GM23338 (cell line): ENCODE measurements around the gene KRTDAP.

Source experiments
- CREB1 ChIP-seq: fragments of 250-450 bp; sonication (Bioruptor Pico); IDR thresholded peaks from 2 replicates; pipeline ENCODE4 v1.5.0; 2020; ENCODE audit warnings: low read depth, mild to moderate bottlenecking, moderate library complexity
- CTCF ChIP-seq, 2 experiments: fragments of 200-600 bp in 1 of 2; sonication (generic) in 1 of 2; conservative IDR thresholded peaks; 2 replicates each; pipeline versions ENCODE4 v1.5.1 to v1.6.1; 2016 to 2017; ENCODE audit warnings: antibody characterized with exemption in 2 of 2, low read depth in 2 of 2, mild to moderate bottlenecking in 2 of 2, moderate library complexity in 1 of 2
- ETS1 ChIP-seq: IDR thresholded peaks from 2 replicates; pipeline ENCODE4 v1.6.1; 2016; ENCODE audit warnings: antibody characterized with exemption
- EZH2 ChIP-seq: fragments of 200-600 bp; sonication (generic); IDR thresholded peaks from one replicate; pipeline ENCODE4 v1.8.0; 2017; ENCODE audit warnings: antibody characterized with exemption, mild to moderate bottlenecking, low read depth; ENCODE audit not compliant: unreplicated experiment
- EZH2phosphoT487 ChIP-seq: fragments of 200-600 bp; sonication (generic); IDR thresholded peaks from one replicate; pipeline ENCODE4 v1.8.1; 2018; ENCODE audit warnings: antibody characterized with exemption; ENCODE audit not compliant: unreplicated experiment
- JUNB ChIP-seq: IDR thresholded peaks from one replicate; pipeline ENCODE4 v1.6.1; 2016; ENCODE audit warnings: antibody characterized with exemption; ENCODE audit not compliant: unreplicated experiment
- NANOG ChIP-seq: IDR thresholded peaks from 2 replicates; pipeline ENCODE4 v1.6.1; 2016; ENCODE audit warnings: antibody characterized with exemption, borderline replicate concordance
- POLR2AphosphoS5 ChIP-seq: IDR thresholded peaks from 2 replicates; pipeline ENCODE4 v1.6.1; 2016; ENCODE audit warnings: antibody characterized with exemption, low read depth
- REST ChIP-seq: IDR thresholded peaks from one replicate; pipeline ENCODE4 v1.6.1; 2018; ENCODE audit warnings: antibody characterized with exemption; ENCODE audit not compliant: unreplicated experiment
- STAT1 ChIP-seq: IDR thresholded peaks from one replicate; pipeline ENCODE4 v1.6.1; 2016; ENCODE audit warnings: antibody characterized with exemption; ENCODE audit not compliant: unreplicated experiment
- ZNF114 ChIP-seq: fragments of 250-450 bp; sonication (Bioruptor Pico); IDR thresholded peaks from 2 replicates; pipeline ENCODE4 v1.5.0; 2020; ENCODE audit warnings: mild to moderate bottlenecking, moderate library complexity
- ZNF331 ChIP-seq: fragments of 250-450 bp; sonication (Bioruptor Pico); IDR thresholded peaks from 2 replicates; pipeline ENCODE4 v1.5.0; 2020; ENCODE audit warnings: low read depth, mild to moderate bottlenecking, moderate library complexity
- TF ChIP-seq, protein P1 (sequence below): fragments of 250-450 bp; sonication (Bioruptor Pico); IDR thresholded peaks from 2 replicates; pipeline ENCODE4 v1.5.0; 2020; ENCODE audit warnings: mild to moderate bottlenecking, moderate library complexity

- TF ChIP-seq CTCF (conservative IDR thresholded peaks at IDR 0.05; ENCODE audit: low read depth in 2 of 2): no peak
- TF ChIP-seq EZH2: no peak
- TF ChIP-seq CREB1 (CRISPR knock-in tag): no peak
- TF ChIP-seq POLR2AphosphoS5: no peak
- TF ChIP-seq EZH2phosphoT487: no peak
- no peak for TF ChIP-seq STAT1
- no peak for TF ChIP-seq REST
- TF ChIP-seq NANOG: no peak
- TF ChIP-seq ZNF331: no peak
- no peak for TF ChIP-seq ETS1
- TF ChIP-seq, protein P1, sequence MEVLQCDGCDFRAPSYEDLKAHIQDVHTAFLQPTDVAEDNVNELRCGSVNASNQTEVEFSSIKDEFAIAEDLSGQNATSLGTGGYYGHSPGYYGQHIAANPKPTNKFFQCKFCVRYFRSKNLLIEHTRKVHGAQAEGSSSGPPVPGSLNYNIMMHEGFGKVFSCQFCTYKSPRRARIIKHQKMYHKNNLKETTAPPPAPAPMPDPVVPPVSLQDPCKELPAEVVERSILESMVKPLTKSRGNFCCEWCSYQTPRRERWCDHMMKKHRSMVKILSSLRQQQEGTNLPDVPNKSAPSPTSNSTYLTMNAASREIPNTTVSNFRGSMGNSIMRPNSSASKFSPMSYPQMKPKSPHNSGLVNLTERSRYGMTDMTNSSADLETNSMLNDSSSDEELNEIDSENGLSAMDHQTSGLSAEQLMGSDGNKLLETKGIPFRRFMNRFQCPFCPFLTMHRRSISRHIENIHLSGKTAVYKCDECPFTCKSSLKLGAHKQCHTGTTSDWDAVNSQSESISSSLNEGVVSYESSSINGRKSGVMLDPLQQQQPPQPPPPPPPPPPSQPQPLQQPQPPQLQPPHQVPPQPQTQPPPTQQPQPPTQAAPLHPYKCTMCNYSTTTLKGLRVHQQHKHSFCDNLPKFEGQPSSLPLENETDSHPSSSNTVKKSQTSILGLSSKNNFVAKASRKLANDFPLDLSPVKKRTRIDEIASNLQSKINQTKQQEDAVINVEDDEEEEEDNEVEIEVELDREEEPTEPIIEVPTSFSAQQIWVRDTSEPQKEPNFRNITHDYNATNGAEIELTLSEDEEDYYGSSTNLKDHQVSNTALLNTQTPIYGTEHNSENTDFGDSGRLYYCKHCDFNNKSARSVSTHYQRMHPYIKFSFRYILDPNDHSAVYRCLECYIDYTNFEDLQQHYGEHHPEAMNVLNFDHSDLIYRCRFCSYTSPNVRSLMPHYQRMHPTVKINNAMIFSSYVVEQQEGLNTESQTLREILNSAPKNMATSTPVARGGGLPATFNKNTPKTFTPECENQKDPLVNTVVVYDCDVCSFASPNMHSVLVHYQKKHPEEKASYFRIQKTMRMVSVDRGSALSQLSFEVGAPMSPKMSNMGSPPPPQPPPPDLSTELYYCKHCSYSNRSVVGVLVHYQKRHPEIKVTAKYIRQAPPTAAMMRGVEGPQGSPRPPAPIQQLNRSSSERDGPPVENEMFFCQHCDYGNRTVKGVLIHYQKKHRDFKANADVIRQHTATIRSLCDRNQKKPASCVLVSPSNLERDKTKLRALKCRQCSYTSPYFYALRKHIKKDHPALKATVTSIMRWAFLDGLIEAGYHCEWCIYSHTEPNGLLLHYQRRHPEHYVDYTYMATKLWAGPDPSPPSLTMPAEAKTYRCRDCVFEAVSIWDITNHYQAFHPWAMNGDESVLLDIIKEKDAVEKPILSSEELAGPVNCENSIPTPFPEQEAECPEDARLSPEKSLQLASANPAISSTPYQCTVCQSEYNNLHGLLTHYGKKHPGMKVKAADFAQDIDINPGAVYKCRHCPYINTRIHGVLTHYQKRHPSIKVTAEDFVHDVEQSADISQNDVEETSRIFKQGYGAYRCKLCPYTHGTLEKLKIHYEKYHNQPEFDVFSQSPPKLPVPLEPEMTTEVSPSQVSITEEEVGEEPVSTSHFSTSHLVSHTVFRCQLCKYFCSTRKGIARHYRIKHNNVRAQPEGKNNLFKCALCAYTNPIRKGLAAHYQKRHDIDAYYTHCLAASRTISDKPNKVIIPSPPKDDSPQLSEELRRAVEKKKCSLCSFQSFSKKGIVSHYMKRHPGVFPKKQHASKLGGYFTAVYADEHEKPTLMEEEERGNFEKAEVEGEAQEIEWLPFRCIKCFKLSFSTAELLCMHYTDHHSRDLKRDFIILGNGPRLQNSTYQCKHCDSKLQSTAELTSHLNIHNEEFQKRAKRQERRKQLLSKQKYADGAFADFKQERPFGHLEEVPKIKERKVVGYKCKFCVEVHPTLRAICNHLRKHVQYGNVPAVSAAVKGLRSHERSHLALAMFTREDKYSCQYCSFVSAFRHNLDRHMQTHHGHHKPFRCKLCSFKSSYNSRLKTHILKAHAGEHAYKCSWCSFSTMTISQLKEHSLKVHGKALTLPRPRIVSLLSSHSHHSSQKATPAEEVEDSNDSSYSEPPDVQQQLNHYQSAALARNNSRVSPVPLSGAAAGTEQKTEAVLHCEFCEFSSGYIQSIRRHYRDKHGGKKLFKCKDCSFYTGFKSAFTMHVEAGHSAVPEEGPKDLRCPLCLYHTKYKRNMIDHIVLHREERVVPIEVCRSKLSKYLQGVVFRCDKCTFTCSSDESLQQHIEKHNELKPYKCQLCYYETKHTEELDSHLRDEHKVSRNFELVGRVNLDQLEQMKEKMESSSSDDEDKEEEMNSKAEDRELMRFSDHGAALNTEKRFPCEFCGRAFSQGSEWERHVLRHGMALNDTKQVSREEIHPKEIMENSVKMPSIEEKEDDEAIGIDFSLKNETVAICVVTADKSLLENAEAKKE (CRISPR knock-in tag): no peak
- TF ChIP-seq JUNB: no peak
- no peak for TF ChIP-seq ZNF114 (CRISPR knock-in tag)
Observed at GRCh38 chr19:35508129-35508528, 17.9 kb upstream of the KRTDAP start.
